Activated CD8-positive, alpha-beta memory T cell treated with anti-CD3 and anti-CD28 coated beads, Interleukin-2, amount 50 U/mL, for 4 hours (primary cell): ENCODE data around the gene GINS2.

Experiments
- DNase-seq: peaks from one replicate; pipeline ENCODE4 v3.0.0-alpha.2; 2020

GINS2 gene

DNA sequence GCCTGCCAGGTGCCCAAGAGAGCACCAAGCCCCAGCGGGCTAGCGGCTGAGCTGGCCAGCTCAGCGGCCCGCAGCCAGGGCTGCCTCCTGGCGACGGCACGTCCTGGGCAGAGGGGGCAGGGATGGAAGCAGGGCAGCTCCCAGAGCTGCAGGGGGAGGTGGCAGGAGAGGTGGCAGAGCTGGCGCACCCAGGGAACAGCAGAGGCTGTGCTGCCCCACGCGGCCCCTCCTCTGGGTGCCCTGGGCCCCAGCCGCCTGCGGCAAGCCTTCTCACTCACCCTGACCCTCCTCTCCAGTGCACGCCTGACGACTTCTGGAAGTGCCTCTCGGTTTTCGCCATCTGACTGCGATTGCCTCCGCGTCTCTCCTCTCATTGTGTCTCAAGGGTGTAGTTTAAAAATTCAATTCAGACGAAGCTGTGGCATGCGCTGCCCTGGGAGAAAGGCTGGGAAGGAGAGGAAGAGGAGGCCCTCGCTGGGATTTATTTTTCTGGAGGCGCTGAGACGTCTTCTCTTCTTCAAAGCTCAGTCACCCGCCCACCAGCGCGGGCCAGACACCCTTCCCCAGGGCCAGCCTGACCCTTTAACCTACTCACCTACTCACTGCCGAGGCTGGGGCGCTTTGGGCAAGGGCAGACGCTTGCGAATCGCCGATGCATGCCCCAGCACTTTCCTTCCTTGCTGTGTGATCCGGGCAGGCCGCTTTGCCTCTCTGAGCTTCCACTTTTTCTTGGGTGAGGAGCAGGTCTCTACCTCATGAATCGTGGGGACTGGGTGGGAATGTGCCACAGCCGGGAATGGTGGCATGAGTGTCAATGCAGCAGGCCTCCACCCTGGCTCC is 50.7 kb downstream of the GINS2 start:
- no peak for DNase-seq

DNA sequence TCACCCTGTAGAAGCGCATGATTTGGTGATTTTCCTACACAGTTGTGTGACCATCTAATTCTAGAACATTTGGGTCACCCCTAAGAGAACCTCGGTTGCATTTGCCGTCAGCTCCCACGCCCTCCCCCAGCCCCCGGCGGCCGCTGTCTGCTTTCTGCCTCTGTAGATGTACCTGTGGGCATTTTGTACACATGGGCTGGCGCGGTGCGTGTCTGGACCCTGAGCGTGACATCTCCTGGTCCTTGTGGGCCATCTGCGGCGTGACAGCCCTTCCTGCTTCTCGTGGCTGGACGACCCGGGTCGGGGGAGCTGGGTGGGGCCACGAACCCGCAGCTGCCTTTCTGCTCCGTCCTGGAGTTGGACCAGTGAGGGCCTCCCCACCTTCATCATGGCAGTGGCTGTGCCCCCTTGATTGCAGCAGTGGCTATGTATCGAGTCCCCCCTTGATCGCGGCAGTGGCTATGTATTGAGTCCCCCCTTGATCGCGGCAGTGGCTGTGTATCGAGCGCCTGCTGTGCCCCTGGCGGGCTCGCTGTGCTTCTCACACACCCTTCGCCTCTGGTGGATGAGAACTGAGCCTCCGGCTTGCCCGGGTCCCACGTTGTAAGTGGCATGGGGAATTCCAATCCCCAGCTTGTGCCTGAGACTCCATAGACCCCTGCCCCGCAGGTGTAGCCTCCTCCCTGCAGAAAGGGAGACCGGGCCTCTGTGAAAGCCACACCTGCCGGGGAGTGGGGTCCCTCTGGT is 51.5 kb downstream of the GINS2 start:
- no peak for DNase-seq

DNA sequence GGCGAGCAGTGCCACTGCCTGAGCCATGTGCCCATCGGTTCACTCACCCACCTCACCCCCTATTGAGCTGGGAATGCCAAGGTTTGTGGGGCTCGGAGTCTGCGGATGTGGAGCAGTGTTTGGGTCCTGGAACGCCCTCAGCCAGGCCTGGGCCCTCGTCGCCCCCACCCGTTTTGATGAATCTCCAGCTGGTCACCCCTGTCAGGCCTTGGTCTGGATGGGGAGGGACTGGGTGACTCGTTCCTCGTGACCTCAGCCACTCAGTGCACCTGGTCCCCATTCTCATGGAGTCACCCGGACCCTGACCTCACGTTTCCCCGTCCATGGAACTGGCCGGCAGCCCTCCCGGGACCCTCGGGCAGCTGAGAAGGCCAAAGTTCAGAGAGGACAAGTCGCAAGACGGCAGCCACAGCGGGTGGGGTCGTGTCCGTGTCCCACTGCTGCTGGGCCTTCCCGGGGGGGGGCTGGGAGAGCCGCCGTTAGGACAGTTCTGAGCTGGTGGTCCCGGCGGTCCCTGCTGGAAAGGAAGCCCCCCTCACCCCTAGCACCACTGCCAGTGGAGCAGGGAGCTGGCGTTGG is 52.4 kb downstream of the GINS2 start:
- DNase-seq, result no peak

DNA sequence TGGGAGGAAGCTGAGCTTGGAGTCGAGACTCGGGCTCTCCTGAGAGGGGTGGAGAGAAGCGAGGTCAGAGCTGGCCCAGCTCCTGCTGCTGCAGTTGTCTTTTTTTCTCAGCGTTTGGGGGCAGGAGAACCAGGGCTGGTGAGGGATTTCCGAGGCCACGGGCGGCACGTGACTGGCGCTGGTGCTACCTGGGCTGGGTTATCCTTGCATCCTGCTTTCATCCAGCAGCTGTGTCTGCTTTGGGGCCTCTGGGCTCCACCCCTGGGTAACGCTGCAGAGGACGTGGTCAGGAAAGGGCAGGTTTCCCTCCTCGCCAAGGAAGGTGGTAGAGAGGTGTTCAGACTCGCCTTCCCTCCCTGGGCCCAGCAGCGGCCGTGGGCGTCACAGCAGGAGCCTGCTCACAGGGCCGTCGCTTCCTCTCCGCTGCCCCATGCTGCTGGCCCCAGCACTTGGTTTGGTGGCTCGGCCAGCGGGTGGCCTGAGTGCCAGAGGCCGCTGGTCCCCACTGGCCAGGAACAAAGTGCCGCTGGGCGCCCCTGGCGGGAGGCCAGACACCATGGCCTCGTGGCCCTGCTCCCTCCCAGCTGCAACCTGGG is 53.1 kb downstream of the GINS2 start:
- DNase-seq, result no peak

DNA sequence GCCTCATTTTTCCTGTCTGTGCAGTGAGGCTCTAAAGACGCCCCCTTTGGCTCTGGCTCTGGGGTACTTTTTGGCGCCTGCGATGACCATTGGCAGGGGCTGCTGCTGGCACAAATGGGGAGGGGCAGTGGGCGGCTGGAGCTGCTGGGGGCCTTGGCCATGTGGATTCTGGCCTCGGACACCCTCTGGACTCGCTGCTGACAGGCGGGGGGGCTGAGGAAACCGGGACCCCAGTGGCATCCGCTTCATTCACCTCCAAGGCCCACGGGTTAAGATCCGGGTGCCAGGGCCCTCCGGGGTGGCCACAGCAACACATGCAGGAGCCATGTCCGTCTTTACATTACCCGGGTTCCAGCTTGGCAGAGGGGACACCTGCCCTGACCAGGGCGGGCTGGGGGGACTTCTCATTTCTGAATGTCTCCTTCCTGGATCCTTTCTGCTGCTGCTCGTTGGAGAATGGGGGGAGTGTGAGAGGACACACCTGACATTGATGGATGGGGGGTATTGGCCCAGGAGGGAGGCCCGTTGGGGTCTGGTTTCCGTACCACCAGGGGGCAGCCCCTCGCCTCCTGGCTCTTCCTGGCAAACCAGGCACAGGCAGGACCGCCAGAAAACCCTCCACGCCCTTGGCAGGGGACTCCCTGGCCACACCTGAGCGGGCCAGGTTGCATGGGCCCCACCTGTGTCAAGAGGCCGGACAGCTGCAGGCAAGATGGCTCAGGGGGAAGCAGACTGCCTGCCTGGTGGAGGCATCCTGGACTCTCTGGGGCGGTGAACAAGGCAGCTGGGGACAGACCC is 53.8 kb downstream of the GINS2 start:
- no peak for DNase-seq

DNA sequence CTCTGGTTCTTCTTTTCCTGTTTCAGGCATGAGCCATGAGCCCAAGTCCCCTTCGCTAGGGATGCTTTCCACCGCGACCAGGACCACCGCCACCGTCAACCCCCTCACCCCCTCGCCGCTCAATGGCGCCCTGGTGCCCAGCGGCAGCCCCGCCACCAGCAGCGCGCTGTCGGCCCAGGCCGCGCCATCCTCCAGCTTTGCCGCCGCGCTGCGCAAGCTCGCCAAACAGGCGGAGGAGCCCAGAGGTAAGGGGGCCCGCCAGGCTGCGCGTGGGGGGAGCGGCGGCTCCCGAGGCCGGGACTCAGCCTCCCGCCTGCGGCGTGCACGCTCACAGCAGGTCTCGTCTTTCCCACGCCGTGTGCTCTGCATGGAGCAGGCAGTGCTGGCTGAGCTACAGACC is 54.9 kb downstream of the GINS2 start:
- DNase-seq, result no peak

DNA sequence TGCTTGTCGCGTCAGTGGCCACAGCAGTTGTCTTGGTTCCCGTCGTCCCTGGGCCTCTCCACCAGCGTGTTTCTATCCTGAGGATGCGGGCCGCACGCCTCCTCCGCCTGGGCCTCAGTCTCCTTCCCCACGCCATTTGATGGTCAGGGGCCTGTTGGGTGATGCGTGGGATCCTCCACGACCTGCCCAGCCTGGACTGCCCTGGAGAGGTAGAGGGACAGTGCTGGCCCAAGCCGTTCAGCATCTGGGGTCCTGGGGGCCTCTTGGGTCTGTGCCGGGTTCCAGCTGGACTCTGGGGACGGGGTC is 55.4 kb downstream of the GINS2 start:
- DNase-seq, result no peak

DNA sequence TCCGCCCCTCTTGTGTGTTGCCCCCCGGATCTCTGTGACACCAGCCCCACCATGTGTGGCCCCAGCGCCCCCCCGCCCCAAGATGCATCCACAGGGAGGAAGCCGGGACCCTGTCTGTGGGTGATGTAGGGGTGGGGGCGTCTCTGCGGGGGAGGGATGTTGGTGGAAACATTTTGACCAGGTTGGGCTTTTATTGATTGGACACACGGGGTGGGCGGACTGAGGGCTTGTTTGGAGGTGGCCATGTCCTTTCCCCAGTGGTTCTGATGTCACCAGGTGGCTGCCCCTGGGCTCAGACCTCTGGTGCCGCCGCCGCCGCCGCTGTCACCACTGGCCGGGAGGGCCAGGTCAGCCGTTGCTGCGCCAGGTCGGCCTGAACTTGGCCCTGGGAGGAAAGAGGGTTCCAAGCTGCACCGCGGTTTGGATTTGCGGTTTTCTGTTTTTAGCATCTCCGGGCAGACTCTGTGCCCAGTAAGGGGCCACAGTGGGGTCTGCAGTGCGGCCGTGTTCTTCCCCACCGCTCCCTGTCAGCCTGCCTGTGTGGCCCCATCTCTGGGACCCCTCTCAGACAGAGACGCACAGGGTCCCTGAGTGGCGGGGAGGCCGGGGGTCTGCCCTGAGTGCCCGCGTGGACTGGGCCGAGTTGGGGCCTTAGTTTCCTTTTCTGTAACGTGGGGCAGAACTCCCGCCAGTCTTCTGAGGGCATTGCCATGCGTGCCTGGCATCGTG is 55.9 kb downstream of the GINS2 start:
- DNase-seq, result no peak

DNA sequence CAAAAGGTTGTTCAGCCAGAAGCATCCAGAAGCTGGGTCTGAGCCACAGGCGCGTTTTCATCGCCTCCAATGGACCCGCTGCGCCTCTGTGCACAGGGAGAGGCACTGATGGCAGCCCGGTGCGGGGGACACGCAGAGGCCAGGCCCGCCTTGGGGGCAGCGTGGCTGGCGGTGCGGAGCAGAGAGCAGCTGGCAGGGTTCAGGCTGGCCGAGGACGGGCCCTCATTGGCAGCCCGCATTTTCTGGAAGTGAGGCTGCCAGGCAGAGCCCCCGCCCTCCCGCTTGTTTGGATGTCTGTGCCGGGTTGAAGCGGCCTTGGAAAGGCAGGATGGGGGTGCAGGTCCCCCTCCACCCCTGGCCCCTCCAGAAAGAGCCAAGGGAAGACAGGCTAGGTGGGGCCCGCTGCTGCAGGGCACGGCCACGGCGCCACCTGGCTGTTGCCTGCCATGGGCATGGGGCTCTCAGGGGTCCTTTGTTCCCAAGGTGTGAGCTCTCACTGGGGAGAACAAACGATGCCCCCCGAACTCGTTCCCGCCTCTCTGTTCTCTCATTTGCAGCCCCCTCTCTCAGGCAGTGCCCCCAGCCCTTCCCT is 56.9 kb downstream of the GINS2 start:
- DNase-seq, result no peak

DNA sequence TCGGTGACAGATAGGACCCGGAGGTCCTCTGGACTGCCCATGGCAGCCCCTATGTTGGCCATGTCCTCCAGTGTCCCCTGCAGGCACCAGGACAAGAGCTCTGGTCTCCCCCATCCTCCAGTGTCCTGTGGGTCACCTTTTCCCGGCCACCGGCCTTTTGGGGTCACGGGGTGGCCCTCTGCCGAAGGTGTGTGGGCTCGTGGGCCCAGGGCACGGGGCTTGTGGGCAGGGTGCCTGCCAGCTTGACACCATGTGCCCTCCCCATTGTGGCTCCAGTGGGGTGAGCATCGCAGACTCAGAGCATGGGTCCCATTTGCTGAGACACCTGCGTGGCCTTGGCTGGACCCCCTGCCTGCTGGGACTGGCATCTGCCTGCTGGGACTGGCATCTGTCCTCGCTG is 57.5 kb downstream of the GINS2 start:
- DNase-seq, result no peak

DNA sequence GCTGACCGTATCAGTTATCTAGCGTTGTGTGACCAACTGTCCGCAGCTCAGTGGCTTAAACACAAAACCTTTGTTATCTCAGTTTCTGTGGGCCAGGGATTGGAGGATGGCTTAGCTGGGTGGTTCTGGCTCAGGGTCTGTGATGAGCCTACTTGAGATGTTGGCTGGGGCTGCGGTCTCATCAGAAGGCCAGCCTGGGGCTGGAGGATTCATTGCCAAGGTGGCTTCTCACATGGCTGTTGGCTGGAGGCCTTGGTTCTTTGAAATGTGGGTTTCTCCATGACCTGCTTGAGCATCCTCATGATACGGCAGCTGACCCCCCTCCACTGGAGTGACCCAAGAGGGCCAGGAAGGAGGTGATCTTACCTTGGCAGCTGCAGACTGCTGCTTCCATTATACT is 58.9 kb downstream of the GINS2 start:
- no peak for DNase-seq

DNA sequence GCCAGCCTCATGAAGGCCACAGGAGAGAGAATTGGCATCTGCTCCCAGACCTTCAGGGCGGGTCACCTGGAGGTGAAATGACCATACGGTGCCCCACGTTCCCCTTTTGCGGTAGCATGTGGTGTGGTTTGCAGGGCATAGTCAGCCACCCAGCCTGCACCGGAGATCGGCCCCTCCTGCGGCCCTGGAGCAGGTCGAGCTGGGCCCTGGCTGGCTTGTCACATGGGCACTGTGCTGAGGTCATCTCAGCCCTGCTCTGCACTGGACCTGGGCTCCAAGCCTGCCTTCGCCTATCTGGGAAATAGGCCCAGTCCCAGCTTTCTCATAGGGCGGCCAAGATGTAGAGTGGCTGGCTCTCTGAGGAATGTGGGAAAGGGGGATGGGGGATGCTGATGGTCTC is 59.4 kb downstream of the GINS2 start:
- no peak for DNase-seq

DNA sequence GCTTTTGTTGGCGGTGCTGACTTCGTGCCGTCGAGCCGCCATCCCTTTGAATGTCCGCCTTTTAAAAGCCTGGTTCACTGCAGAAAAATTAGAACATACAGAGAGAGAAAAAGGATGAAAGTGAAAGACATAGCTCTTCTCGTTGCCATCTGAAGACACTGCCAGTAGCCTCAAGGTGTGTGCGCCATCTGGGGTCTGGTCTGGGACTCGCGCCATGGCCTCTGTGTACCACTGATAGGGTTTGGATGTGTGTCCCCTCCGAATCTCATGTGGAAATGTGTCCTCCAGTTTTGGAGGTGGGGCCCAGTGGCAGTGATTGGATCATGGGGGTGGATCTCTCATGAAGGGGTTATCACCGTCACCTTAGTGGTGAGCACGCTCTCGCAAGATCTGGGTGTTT is 60.1 kb downstream of the GINS2 start:
- no peak for DNase-seq

DNA sequence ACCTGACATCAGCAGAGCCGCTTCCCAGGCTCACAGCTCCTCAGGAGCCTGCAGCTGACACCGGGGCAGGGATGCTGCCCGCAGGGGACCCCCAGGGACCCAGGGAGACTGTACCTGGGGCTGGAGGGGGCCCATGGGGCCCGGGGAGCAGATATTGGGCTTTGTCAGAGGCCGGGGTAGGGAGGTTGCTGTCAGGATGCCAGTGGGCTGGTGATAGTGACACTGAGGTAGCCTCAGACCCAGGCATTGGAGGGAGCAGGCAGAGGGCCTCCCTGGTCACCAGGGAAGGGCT is 60.5 kb downstream of the GINS2 start:
- no peak for DNase-seq

DNA sequence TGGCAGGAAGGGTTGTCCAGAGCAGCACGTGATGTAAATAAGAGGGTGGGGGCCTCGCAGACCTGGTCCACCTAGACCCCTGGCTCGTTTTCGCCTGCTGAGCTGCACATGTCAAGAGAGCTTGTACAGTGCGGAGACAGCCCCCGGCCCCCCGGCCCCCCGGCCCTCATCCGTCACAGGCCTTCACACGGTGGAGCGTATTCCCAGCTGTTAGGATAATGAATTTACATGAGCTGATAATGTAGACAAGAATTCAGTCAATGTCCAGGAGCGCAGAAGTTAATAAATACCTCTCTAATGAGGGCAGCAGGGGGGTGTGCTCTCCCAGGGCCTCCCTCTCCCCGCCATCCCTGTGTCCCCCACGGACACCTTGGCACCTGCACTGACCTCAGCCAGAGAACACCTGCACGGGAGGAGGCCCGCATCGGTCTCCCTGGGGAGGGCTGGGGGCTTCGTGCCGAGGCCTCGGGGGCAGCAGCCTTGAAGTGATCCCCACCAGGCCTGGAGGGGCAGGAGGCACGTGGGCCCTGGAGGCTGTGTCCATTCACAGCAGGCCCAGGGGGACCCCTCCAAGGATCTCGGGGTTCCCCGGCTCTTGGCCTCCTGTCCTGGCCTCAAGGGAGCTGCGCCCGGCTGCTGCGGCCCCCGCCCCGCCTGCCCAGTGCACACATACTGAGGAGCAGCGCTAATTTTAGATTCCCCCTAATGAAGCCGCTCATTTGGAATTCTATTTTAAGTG is 61.1 kb downstream of the GINS2 start:
- DNase-seq, result no peak

DNA sequence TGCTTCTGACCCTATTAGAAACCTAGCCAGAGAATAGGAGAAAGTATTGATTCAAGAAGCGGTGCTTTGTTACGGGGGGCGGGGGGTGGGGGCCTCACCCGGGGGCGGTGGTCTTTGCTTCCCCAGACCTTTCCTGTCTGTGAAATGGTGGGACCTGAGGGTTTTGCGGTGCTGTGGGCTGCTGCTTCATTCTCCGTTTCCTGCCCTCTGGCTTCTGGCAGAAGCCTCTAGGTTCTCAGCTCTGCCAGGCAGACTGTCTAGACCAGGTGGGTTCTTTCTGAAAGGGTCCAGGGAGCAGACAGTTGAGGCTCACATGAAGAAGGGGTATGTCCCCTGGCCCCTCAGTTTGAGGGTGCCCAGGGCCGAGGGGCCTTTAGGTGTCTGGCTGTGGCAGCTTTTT is 61.7 kb downstream of the GINS2 start:
- no peak for DNase-seq
